CD14-positive monocyte (primary cell): ENCODE measurements around the gene JADE3. TPM values are rescaled to one million over a fixed set of nuclear protein-coding genes. Genes with fewer than 3 reads are reported as not detected.

Source experiments
- DNase-seq, 3 donors: peaks; one replicate each; pipeline ENCODE4 v3.0.0-alpha.2; 2011 to 2022
- H2AFZ ChIP-seq: 2 replicates; pipeline ENCODE4 v1.6.0; 2012; ENCODE audit warnings: mild to moderate bottlenecking, low read depth, low read length, inconsistent platforms; ENCODE audit not compliant: insufficient read depth, poor library complexity, severe bottlenecking
- H3K27ac ChIP-seq, 2 donors: 1 replicate in 1 of 2; 2 replicates in 1 of 2; pipeline ENCODE4 v1.5.1; 2012 to 2013; ENCODE audit warnings: low read length in 2 of 2, control low read depth in 1 of 2, inconsistent platforms in 1 of 2, low read depth in 1 of 2, mild to moderate bottlenecking in 1 of 2
- H3K27me3 ChIP-seq, 2 donors: one replicate each; pipeline versions ENCODE4 v1.6.0 to v1.6.1; 2011 to 2013; ENCODE audit warnings: low read length in 2 of 2; ENCODE audit not compliant: control insufficient read depth in 2 of 2, insufficient read depth in 2 of 2
- H3K36me3 ChIP-seq, 2 donors: replicated peaks in 1 of 2; 1 replicate in 1 of 2; 2 replicates in 1 of 2; pipeline versions ENCODE4 v1.5.1 to v1.6.1; 2012 to 2013; ENCODE audit warnings: low read length in 2 of 2, control low read depth in 1 of 2, inconsistent platforms in 1 of 2, mild to moderate bottlenecking in 1 of 2; ENCODE audit not compliant: insufficient read depth in 2 of 2, control insufficient read depth in 1 of 2
- H3K4me1 ChIP-seq, 2 donors: 1 replicate in 1 of 2; 2 replicates in 1 of 2; pipeline versions ENCODE4 v1.5.1 to v1.6.1; 2012 to 2013; ENCODE audit warnings: low read length in 2 of 2, control low read depth in 1 of 2, inconsistent platforms in 1 of 2, mild to moderate bottlenecking in 1 of 2, moderate library complexity in 1 of 2; ENCODE audit not compliant: insufficient read depth in 2 of 2, control insufficient read depth in 1 of 2
- H3K4me2 ChIP-seq: replicated peaks from 2 replicates; pipeline ENCODE3; 2012; ENCODE audit warnings: low read length, moderate library complexity, mild to moderate bottlenecking; ENCODE audit not compliant: poor library complexity, severe bottlenecking; ENCODE audit errors: extremely low read depth
- H3K4me3 ChIP-seq, 3 experiments: fragments of 200-600 bp in 1 of 3; sonication (generic) in 1 of 3; replicated peaks in 1 of 3; 1 replicate in 2 of 3; 2 replicates in 1 of 3; pipeline ENCODE4 v1.5.1; 2011 to 2013; ENCODE audit warnings: low read length in 3 of 3, mild to moderate bottlenecking in 3 of 3, control low read depth in 2 of 3, low read depth in 2 of 3, inconsistent platforms in 1 of 3, moderate library complexity in 1 of 3
- H3K79me2 ChIP-seq: 2 replicates; pipeline ENCODE4 v1.6.0; 2012; ENCODE audit warnings: mild to moderate bottlenecking, control low read depth, inconsistent platforms, low read length, moderate library complexity; ENCODE audit not compliant: insufficient read depth
- H3K9ac ChIP-seq: 2 replicates; pipeline ENCODE4 v1.6.0; 2017; ENCODE audit warnings: low read length, mild to moderate bottlenecking; ENCODE audit not compliant: insufficient read depth, poor library complexity, severe bottlenecking
- H3K9me3 ChIP-seq, 2 donors: replicated peaks in 1 of 2; 1 replicate in 1 of 2; 2 replicates in 1 of 2; pipeline versions ENCODE4 v1.5.1 to v1.6.1; 2012 to 2013; ENCODE audit warnings: low read length in 2 of 2, control low read depth in 1 of 2; ENCODE audit not compliant: control insufficient read depth in 1 of 2, insufficient read depth in 1 of 2
- H4K20me1 ChIP-seq: 2 replicates; pipeline ENCODE4 v1.6.0; 2012; ENCODE audit warnings: mild to moderate bottlenecking, low read length, control low read depth, moderate library complexity; ENCODE audit not compliant: insufficient read depth
- H3K27ac Mint-ChIP-seq, 7 donors: one replicate each; pipeline ENCODE4 v1.8.0; 2020; ENCODE audit warnings: mild to moderate bottlenecking in 7 of 7, mixed read lengths in 7 of 7, moderate library complexity in 6 of 7, inconsistent platforms in 2 of 7
- H3K27me3 Mint-ChIP-seq, 3 donors: one replicate each; pipeline ENCODE4 v1.8.0; 2021 to 2022; ENCODE audit warnings: low read depth in 3 of 3, mild to moderate bottlenecking in 3 of 3, mixed read lengths in 3 of 3, moderate library complexity in 3 of 3, inconsistent platforms in 1 of 3
- H3K36me3 Mint-ChIP-seq, 2 donors: one replicate each; pipeline ENCODE4 v1.8.0; 2020; ENCODE audit warnings: mixed read lengths in 2 of 2, inconsistent platforms in 1 of 2, mild to moderate bottlenecking in 1 of 2
- H3K4me1 Mint-ChIP-seq: one replicate; pipeline ENCODE4 v1.8.0; 2020; ENCODE audit warnings: mild to moderate bottlenecking, mixed read lengths
- H3K4me3 Mint-ChIP-seq, 2 donors: one replicate each; pipeline ENCODE4 v1.8.0; 2020; ENCODE audit warnings: mild to moderate bottlenecking in 2 of 2, mixed read lengths in 2 of 2, moderate library complexity in 1 of 2
- H3K9me3 Mint-ChIP-seq, 7 donors: one replicate each; pipeline ENCODE4 v1.8.0; 2020 to 2022; ENCODE audit warnings: mixed read lengths in 7 of 7, mild to moderate bottlenecking in 6 of 7, moderate library complexity in 6 of 7, inconsistent platforms in 2 of 7
- CTCF ChIP-seq: fragments of 200-600 bp; IDR thresholded peaks from one replicate; pipeline ENCODE4 v1.8.0; 2022; ENCODE audit warnings: antibody characterized with exemption, mild to moderate bottlenecking
- WGBS: methylation state at CpG from one replicate; pipeline ENCODE4 v1.1.5; 2013; ENCODE audit warnings: missing lambda C conversion rate; ENCODE audit not compliant: insufficient coverage; 5-methylcytosine and 5-hydroxymethylcytosine counted together
- intact Hi-C, 2 donors: fragments of 100-400 bp; cut with micrococcal nuclease; formaldehyde crosslinking; loops; one replicate each; pipeline versions ENCODE4 v1.15.0 to v1.15.1; 2023
- polyA minus RNA-seq: library from RNA; depleted of rRNA, polyadenylated mRNA; stranded (reverse); fragments of >200 nt; gene quantifications from 2 replicates; pipeline ENCODE4 v1.2.3, GENCODE V29; 2012
- polyA plus RNA-seq, 3 donors: library from polyadenylated mRNA; depleted of rRNA in 1 of 3; unstranded in 2 of 3; stranded (reverse) in 1 of 3; fragments of 300-500 nt in 2 of 3; fragments of >200 nt in 1 of 3; fragmentation: Illumina TruSeq in 2 of 3; gene quantifications; 1 replicate in 2 of 3; 2 replicates in 1 of 3; pipeline ENCODE4 v1.2.3, GENCODE V29; 2012 to 2021
- total RNA-seq, 12 experiments: library from RNA in 1 of 12; stranded (reverse) in 1 of 12; fragments of 120-200 nt in 1 of 12; gene quantifications; one replicate each; pipeline ENCODE4 v1.2.4 and lab custom pipeline; 2013 to 2026; ENCODE audit warnings: mixed read lengths in 6 of 12, inconsistent platforms in 1 of 12

Gene JADE3
- 0.69 TPM for total RNA-seq (2013)
- under 1 TPM; 0.03 to 0.43 (median 0.19) TPM for polyA plus RNA-seq
- 0.42 and 0.56 TPM in 2 replicates for polyA minus RNA-seq
- total RNA-seq (lab: John Stamatoyannopoulos, UW) = 1.7 to 17.3 (median 2.6) reads per million in 11 experiments

- Histone ChIP-seq H3K36me3 (no peaks in the 10 kb centered on the region), H2AFZ (peak within 1 kb of the TSS; percentile 74), H4K20me1 (no peaks in the 10 kb centered on the region), H3K27me3 (peaks cover 0 to 12% of the 10 kb centered on the region in 2 donors), H3K4me1 (peaks cover 8% of the 10 kb centered on the region in 2 donors), H3K4me2 (peak within 1 kb of the TSS; percentile 89), H3K9me3 (no peaks in the 10 kb centered on the region), H3K4me3 (peak within 1 kb of the TSS; percentile 45 to 74 (median 51)), H3K9ac (peak within 1 kb of the TSS; percentile 43), H3K27ac (no peak within 1 kb of the TSS), H3K79me2 (peaks cover 5% of the 10 kb centered on the region)
- Mint-ChIP-seq H3K27me3 (peaks cover 8 to 20% (median 15%) of the 10 kb centered on the region in 3 donors), H3K4me1 (peaks cover 11% of the 10 kb centered on the region), H3K9me3 (peaks cover 0 to 12% (median 2%) of the 10 kb centered on the region in 7 donors), H3K4me3 (peak within 1 kb of the TSS; percentile 87 to 94), H3K27ac (no peak within 1 kb of the TSS), H3K36me3 (no peaks in the 10 kb centered on the region)
- TF ChIP-seq CTCF = no peak
- peak; percentile 15 to 41 (median 37) for DNase-seq
- WGBS = 0% methylated on average over 31 of the region's 64 CpGs
- intact Hi-C loops = no loop called here
These were observed at the start of gene JADE3 for GRCh38 chrX:46912098-46912602. TSS of gene JADE3 (plus strand) at chrX:46912421. CDS start at chrX:46984895, 72,474 bp downstream.

GRCh38 chrX:46863072-46863471, 49.1 kb upstream of the JADE3 start:
- Histone ChIP-seq H4K20me1 (peaks cover 92% of the 10 kb centered on the region), H3K9me3 (no peaks in the 10 kb centered on the region), H3K79me2 (peaks cover 92% of the 10 kb centered on the region), H3K36me3 (peaks cover 24 to 46% of the 10 kb centered on the region in 2 donors), H3K4me1 (peaks cover 5 to 8% of the 10 kb centered on the region in 2 donors), H3K27ac (no peak overlapping the region), H3K27me3 (no peaks in the 10 kb centered on the region), H3K4me2 (no peak overlapping the region), H2AFZ (no peak overlapping the region), H3K4me3 (no peak overlapping the region), H3K9ac (no peak overlapping the region)
- no peak for TF ChIP-seq CTCF
- H3K27ac Mint-ChIP-seq = peak overlapping the region in 1 of 7 donors; percentile 27
- no peak for DNase-seq
- H3K36me3 Mint-ChIP-seq = peaks cover 42 to 48% of the 10 kb centered on the region in 2 donors
- H3K27me3 Mint-ChIP-seq = peaks cover 0 to 6% (median 0%) of the 10 kb centered on the region in 3 donors
- H3K4me1 Mint-ChIP-seq = peaks cover 10% of the 10 kb centered on the region
- intact Hi-C loops = no loop called here
- H3K4me3 Mint-ChIP-seq = no peak overlapping the region
- no CpG with 5 or more reads among the region's 2 CpGs for WGBS
- peaks cover 0 to 5% (median 0%) of the 10 kb centered on the region in 7 donors for H3K9me3 Mint-ChIP-seq
